Natural killer cell (primary cell): ENCODE results near the gene SP100. TPM values are rescaled to one million over a fixed set of nuclear protein-coding genes. Genes with fewer than 3 reads are reported as not detected.

Experiments
- ATAC-seq, 3 donors: fragments of 150-1000 bp in 2 of 3; fragments of 200-7000 bp in 1 of 3; cut with Tn5 transposase; 1 replicate in 1 of 3; 2 replicates in 2 of 3; pipeline ENCODE4 v1.10.0; 2021; ENCODE audit warnings: mild to moderate bottlenecking in 2 of 3, moderate library complexity in 2 of 3
- DNase-seq, 2 donors: peaks; one replicate each; pipeline versions ENCODE4 v3.0.0 to v3.0.0-alpha.2; 2013 to 2021; ENCODE audit warnings: mixed read lengths in 1 of 2
- H3K27ac ChIP-seq: one replicate; pipeline ENCODE4 v1.5.1; 2013; ENCODE audit warnings: mild to moderate bottlenecking, low read length
- H3K27me3 ChIP-seq: one replicate; pipeline ENCODE4 v1.6.1; 2013; ENCODE audit warnings: low read length; ENCODE audit not compliant: control insufficient read depth, insufficient read depth
- H3K36me3 ChIP-seq: one replicate; pipeline ENCODE4 v1.6.1; 2013; ENCODE audit warnings: low read length; ENCODE audit not compliant: control insufficient read depth, insufficient read depth
- H3K4me1 ChIP-seq: one replicate; pipeline ENCODE4 v1.6.1; 2013; ENCODE audit warnings: low read length; ENCODE audit not compliant: control insufficient read depth, insufficient read depth
- H3K4me3 ChIP-seq: one replicate; pipeline ENCODE4 v1.5.1; 2013; ENCODE audit warnings: low read length
- H3K9me3 ChIP-seq: one replicate; pipeline ENCODE4 v1.6.1; 2013; ENCODE audit warnings: low read length; ENCODE audit not compliant: control insufficient read depth, insufficient read depth
- H3K27ac Mint-ChIP-seq, 2 donors: one replicate each; pipeline ENCODE4 v1.8.0; 2022; ENCODE audit warnings: mild to moderate bottlenecking in 2 of 2, mixed read lengths in 2 of 2, moderate library complexity in 1 of 2
- H3K27me3 Mint-ChIP-seq, 2 donors: one replicate each; pipeline ENCODE4 v1.8.0; 2022; ENCODE audit warnings: low read depth in 2 of 2, mixed read lengths in 2 of 2
- H3K36me3 Mint-ChIP-seq: one replicate; pipeline ENCODE4 v1.8.0; 2022; ENCODE audit warnings: mixed read lengths
- H3K4me1 Mint-ChIP-seq, 2 donors: one replicate each; pipeline ENCODE4 v1.8.0; 2022; ENCODE audit warnings: mixed read lengths in 2 of 2
- H3K4me3 Mint-ChIP-seq: one replicate; pipeline ENCODE4 v1.8.0; 2022; ENCODE audit warnings: mild to moderate bottlenecking, moderate library complexity, mixed read lengths
- H3K9me3 Mint-ChIP-seq, 2 donors: one replicate each; pipeline ENCODE4 v1.8.0; 2022; ENCODE audit warnings: mixed read lengths in 2 of 2
- CTCF ChIP-seq: fragments of 200-600 bp; IDR thresholded peaks from one replicate; pipeline ENCODE4 v1.8.0; 2022; ENCODE audit warnings: antibody characterized with exemption
- WGBS: methylation state at CpG from one replicate; pipeline ENCODE4 v1.1.7; 2013; ENCODE audit warnings: missing lambda C conversion rate; ENCODE audit not compliant: insufficient coverage; 5-methylcytosine and 5-hydroxymethylcytosine counted together
- intact Hi-C: fragments of 100-400 bp; cut with micrococcal nuclease; formaldehyde crosslinking; loops from one replicate; pipeline ENCODE4 v1.14.2; 2022
- total RNA-seq, 4 donors: library from RNA; stranded (reverse); fragments of 120-200 nt in 1 of 4; gene quantifications; one replicate each; pipeline versions ENCODE4 v1.2.3 to v1.2.4, GENCODE V29; 2013 to 2022

The SP100 gene
- total RNA-seq, 3 donors from 2014 or later (not counting 1 experiment from before 2014, with no cell fraction given), result 338 to 393 (median 363) TPM

- Histone ChIP-seq H3K27me3 (no peaks in the 10 kb centered on the region), H3K27ac (no peak overlapping the region), H3K4me1 (peaks cover 43% of the 10 kb centered on the region), H3K4me3 (no peak overlapping the region), H3K9me3 (no peaks in the 10 kb centered on the region), H3K36me3 (peaks cover 1% of the 10 kb centered on the region)
- TF ChIP-seq CTCF, result no peak
- H3K4me1 Mint-ChIP-seq, result peaks cover 61 to 62% of the 10 kb centered on the region in 2 donors
- peak overlapping the region; percentile 98 to 99 for H3K27ac Mint-ChIP-seq
- H3K27me3 Mint-ChIP-seq, result no peaks in the 10 kb centered on the region
- H3K36me3 Mint-ChIP-seq, result no peaks in the 10 kb centered on the region
- peak overlapping the region; percentile 100 for H3K4me3 Mint-ChIP-seq
- DNase-seq, result peak in 1 of 2 donors; percentile 29
- no peak for ATAC-seq
- no peaks in the 10 kb centered on the region for H3K9me3 Mint-ChIP-seq
- 97% methylated on average over 3 of the region's 3 CpGs for WGBS
- intact Hi-C loops, result loop anchor here (10.0 kb wide), 2 partner anchors 201 to 381 kb away; no protein-coding TSS in a partner anchor
Measured at GRCh38 chr2:230413479-230413878, 2.5 kb upstream of the SP100 start.

GRCh38 chr2:230414302-230414701 is 1.7 kb upstream of the SP100 start:
- ATAC-seq (no peak), DNase-seq (peak in 1 of 2 donors; percentile 4)
- TF ChIP-seq CTCF, result no peak
- Histone ChIP-seq H3K4me1 (peaks cover 49% of the 10 kb centered on the region), H3K36me3 (peaks cover 5% of the 10 kb centered on the region), H3K9me3 (no peaks in the 10 kb centered on the region), H3K4me3 (no peak overlapping the region), H3K27ac (no peak overlapping the region), H3K27me3 (no peaks in the 10 kb centered on the region)
- Mint-ChIP-seq H3K36me3 (no peaks in the 10 kb centered on the region), H3K4me1 (peaks cover 69 to 70% of the 10 kb centered on the region in 2 donors), H3K27me3 (no peaks in the 10 kb centered on the region), H3K4me3 (peak overlapping the region; percentile 67), H3K27ac (peak overlapping the region; percentile 98 to 99), H3K9me3 (no peaks in the 10 kb centered on the region)
- WGBS, result 98% methylated on average over 6 of the region's 6 CpGs
- intact Hi-C loops, result loop anchor here (10.0 kb wide), 2 partner anchors 200 to 380 kb away; no protein-coding TSS in a partner anchor

- Mint-ChIP-seq H3K4me3 (peak overlapping the region; percentile 89), H3K4me1 (peaks cover 83 to 84% of the 10 kb centered on the region in 2 donors), H3K27me3 (no peaks in the 10 kb centered on the region), H3K27ac (peak overlapping the region; percentile 86 to 98), H3K36me3 (peaks cover 7% of the 10 kb centered on the region), H3K9me3 (no peaks in the 10 kb centered on the region)
- no peaks in the 10 kb centered on the region for H3K9me3 ChIP-seq
- peaks cover 22% of the 10 kb centered on the region for H3K36me3 ChIP-seq
- peak overlapping the region; percentile 35 for H3K27ac ChIP-seq
- intact Hi-C loops, result loop anchor here (5.0 to 10.0 kb wide), 4 partner anchors 90 to 377 kb away; partner anchors contain the start of genes SP140 and SP140L
- DNase-seq (peak in 1 of 2 donors; percentile 22), ATAC-seq (no peak)
- no peak for TF ChIP-seq CTCF
- H3K4me1 ChIP-seq, result peaks cover 41% of the 10 kb centered on the region
- peak overlapping the region; percentile 85 for H3K4me3 ChIP-seq
- no peaks in the 10 kb centered on the region for H3K27me3 ChIP-seq
- WGBS, result 0% methylated on average over 1 of the region's 4 CpGs
Measured at GRCh38 chr2:230417436-230417835, 1.4 kb downstream of the SP100 start.
